ENCODE results near the gene PCLO. TPM values are rescaled to one million over a fixed set of nuclear protein-coding genes. Genes with fewer than 3 reads are reported as not detected.

PCLO gene
- total and polyA plus RNA-seq, 12 donors = 0.06 to 10.8 (median 2.3) TPM

DNA sequence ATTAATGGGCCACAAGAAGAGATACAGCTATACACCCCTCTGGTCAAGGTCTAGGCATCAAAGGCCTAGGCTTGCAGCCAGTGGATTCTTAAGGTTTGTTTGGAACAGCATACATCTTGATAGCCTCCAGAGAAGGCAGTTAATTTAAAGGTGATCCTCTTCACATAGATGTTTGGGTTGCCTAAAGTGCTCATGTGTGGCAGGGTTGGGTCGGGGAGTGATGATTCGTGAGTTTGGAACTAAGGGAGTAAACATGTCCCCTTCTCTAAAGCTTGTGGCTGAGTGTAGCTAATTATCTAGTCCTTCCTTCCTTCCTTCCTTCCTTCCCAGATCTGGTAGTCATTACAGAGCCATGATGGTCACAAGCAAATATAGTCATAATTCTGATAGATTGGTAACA, 12.4 kb downstream of the PCLO start:
- H3K9me3 ChIP-seq = no peaks in the 10 kb centered on the region
- intact Hi-C loops (cut with DNase I) = no loop called here
- WGBS, 2 donors = 69 to 70% methylated on average over 2 of the region's 2 CpGs
- no peak for ATAC-seq
- TF ChIP-seq, protein P1, sequence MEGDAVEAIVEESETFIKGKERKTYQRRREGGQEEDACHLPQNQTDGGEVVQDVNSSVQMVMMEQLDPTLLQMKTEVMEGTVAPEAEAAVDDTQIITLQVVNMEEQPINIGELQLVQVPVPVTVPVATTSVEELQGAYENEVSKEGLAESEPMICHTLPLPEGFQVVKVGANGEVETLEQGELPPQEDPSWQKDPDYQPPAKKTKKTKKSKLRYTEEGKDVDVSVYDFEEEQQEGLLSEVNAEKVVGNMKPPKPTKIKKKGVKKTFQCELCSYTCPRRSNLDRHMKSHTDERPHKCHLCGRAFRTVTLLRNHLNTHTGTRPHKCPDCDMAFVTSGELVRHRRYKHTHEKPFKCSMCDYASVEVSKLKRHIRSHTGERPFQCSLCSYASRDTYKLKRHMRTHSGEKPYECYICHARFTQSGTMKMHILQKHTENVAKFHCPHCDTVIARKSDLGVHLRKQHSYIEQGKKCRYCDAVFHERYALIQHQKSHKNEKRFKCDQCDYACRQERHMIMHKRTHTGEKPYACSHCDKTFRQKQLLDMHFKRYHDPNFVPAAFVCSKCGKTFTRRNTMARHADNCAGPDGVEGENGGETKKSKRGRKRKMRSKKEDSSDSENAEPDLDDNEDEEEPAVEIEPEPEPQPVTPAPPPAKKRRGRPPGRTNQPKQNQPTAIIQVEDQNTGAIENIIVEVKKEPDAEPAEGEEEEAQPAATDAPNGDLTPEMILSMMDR (IDR thresholded peaks at IDR 0.05) = no peak
- H3K27me3 ChIP-seq = no peaks in the 10 kb centered on the region
- H3K4me3 ChIP-seq = no peak overlapping the region
- no peak for DNase-seq
- no peaks in the 10 kb centered on the region for H3K4me1 ChIP-seq
- no peaks in the 10 kb centered on the region for H3K36me3 ChIP-seq
- H3K27ac ChIP-seq = no peak overlapping the region

DNA sequence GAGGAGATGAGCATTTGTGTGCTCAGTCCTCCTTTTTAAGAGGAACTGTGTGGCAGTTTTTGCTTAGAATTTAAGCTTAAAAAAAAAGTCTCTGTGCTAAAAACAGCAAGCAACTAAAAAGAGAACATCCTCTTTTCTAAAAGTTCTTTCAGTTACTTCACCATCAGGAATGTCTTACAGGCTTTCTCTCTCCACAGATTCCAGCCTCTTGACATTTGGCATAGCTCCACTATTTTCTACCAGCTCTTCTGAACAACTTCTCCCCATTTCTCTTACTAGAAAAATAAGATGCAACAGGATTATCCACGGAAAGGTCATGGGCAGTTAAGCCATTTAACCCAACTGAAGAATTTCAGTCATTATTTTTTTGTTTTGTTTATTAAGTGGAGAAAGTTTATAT, 13.2 kb downstream of the PCLO start:
- DNase-seq (no peak), ATAC-seq (no peak)
- TF ChIP-seq, protein P1 (IDR thresholded peaks at IDR 0.05) = no peak
- Histone ChIP-seq H3K36me3 (no peaks in the 10 kb centered on the region), H3K27me3 (no peaks in the 10 kb centered on the region), H3K27ac (no peak overlapping the region), H3K4me3 (no peak overlapping the region), H3K4me1 (no peaks in the 10 kb centered on the region), H3K9me3 (no peaks in the 10 kb centered on the region)
- intact Hi-C loops (cut with DNase I) = loop anchor here in 1 of 10 donors (10.0 kb wide), 1 partner anchor 65 kb away; no protein-coding TSS in a partner anchor
- whole genome bisulfite sequencing, 2 donors = 57 to 65% methylated on average over 1 of the region's 1 CpG

DNA sequence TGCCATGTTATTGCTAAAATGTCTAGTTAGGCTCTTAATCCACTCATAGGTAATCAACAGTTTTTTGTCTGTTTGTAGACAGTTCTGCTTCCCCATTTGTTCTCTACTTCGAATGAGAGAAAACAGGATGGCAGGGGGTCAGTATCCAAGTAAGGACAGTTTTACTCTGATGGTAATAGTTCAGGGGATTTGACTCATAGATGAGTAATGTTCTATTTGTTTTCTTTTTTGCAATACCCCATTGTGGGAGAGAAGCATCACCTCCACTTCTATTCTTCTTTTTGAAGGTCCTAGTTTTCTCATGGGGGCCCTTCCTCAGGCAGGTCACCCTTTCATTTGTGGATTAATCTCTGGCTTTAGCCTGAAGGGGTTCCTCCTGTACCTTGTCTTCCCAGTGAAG, 13.9 kb downstream of the PCLO start:
- DNase-seq = no peak
- intact Hi-C loops (cut with DNase I) = loop anchor here in 1 of 10 donors (10.0 kb wide), 1 partner anchor 64 kb away; no protein-coding TSS in a partner anchor

DNA sequence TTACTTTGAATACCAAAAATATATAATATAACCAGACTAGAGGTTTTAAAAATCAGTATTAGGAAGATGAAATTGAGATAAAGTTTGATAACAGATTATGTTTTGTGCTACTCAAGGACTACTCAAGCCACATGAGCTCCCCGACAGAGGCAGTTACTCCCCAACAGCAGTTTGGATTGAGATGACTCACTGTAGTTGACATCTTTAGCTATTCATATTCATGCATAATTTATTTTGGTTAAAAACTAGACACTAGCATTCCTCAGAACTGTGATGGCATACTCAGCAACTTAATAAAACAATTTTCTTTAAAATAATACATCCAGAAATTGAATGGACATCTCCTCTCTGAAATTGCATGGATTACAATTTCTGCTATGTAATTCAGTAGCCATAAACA, 19.6 kb downstream of the PCLO start:
- ATAC-seq (no peak), DNase-seq (no peak)
- intact Hi-C loops (cut with DNase I) = loop anchor here in 1 of 10 donors (10.0 kb wide), 1 partner anchor 58 kb away; no protein-coding TSS in a partner anchor
- Histone ChIP-seq H3K4me3 (no peak overlapping the region), H3K4me1 (peaks cover 0 to 3% (median 0%) of the 10 kb centered on the region in 9 donors), H3K27ac (no peak overlapping the region), H3K27me3 (no peaks in the 10 kb centered on the region), H3K9me3 (no peaks in the 10 kb centered on the region), H3K36me3 (no peaks in the 10 kb centered on the region)
- TF ChIP-seq, protein P1 (IDR thresholded peaks at IDR 0.05) = no peak
- 81 to 85% methylated on average over 1 of the region's 1 CpG for WGBS, 2 donors

More for the DNA sequence above, 13.9 kb downstream of the PCLO start:
- no peaks in the 10 kb centered on the region for H3K4me1 ChIP-seq
- H3K27ac ChIP-seq = no peak overlapping the region
- WGBS, 2 donors = 61 to 67% methylated on average over 1 of the region's 1 CpG
- no peak overlapping the region for H3K4me3 ChIP-seq
- TF ChIP-seq, protein P1 (IDR thresholded peaks at IDR 0.05) = no peak
- no peaks in the 10 kb centered on the region for H3K27me3 ChIP-seq
- H3K36me3 ChIP-seq = no peaks in the 10 kb centered on the region
- ATAC-seq = no peak
- no peaks in the 10 kb centered on the region for H3K9me3 ChIP-seq

Data from heart right ventricle (tissue), 16 donors.